ENCODE data around the gene RPL28. TPM values are rescaled to one million over a fixed set of nuclear protein-coding genes. Genes with fewer than 3 reads are reported as not detected.
A peak's percentile ranks its signal among the peaks of the same experiment; 100 is the strongest.

The RPL28 gene
- total and polyA plus RNA-seq, 2 of the 4 experiments (the other 2 are of a cell fraction): 386 to 1,693 TPM

DNA sequence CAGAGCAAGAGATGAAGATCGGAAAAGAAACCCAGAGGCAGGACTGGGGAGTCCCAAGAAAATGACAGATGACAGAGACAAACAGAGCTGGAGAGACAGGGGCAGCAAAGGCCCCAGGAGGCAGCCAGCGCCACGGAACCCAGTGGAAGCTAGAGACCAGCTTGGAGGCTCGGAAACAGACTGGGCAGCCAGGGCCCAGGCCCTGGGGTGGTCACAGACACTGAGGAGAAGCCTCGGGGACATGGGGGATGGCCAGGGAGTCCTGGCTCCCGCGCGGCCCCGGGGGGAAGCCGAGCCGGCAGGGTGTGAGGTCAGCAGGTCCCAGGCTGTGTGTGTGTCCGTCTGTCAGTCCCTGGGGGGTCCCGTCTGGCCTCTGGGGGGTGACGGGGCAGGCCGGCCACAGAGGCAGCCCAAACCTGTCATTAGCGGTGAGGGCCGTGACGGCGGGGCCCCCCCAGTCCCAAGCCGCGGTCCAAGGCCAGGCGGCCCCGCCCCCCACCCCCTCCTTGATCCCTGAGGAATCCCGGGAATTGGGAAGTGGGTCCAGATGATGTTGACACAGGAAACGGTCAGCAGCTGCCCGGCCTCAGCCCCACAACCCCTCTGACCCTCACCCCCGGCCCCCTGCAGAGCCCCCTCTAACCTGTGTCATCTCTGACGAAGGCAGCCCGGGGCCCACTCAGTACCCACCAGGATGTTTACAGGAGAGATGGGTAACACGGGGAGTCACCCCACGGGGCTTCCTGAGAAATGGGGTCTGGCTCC lies 11.6 kb upstream of the RPL28 start:
- Histone ChIP-seq H4K8ac (ENCODE audit: low read depth in 2 of 2, low read length in 2 of 2) (peak overlapping the region; percentile 82 to 86), H3K4me2 (ENCODE audit: low read depth, low read length) (peak overlapping the region; percentile 38), H3K4me1 (ENCODE audit: control insufficient read depth, insufficient read depth, low read length) (peaks cover 36% of the 10 kb centered on the region), H3K36me3 (ENCODE audit: control insufficient read depth, insufficient read depth, low read length) (no peaks in the 10 kb centered on the region), H4K5ac (ENCODE audit: low read depth, low read length) (peak overlapping the region; percentile 98), H3K14ac (replicated peaks; ENCODE audit: low read depth, low read length) (peak overlapping the region; percentile 95), H3K79me1 (ENCODE audit: low read depth in 1 of 2, low read length in 2 of 2) (peaks cover 5 to 26% of the 10 kb centered on the region in 2 experiments; a peak in 3 of 4 replicates), H3K9ac (ENCODE audit: low read depth, low read length) (peak overlapping the region; percentile 58), H2BK5ac (ENCODE audit: low read depth, low read length, poor library complexity, severe bottlenecking) (peak overlapping the region; percentile 96), H2AFZ (replicated peaks; ENCODE audit: low read length, poor library complexity) (peak overlapping the region; percentile 93), H3K4me3 (ENCODE audit: insufficient read depth, low read depth, low read length) (no peak overlapping the region), H3K18ac (ENCODE audit: low read depth, low read length) (peak overlapping the region; percentile 91), H2AK5ac (ENCODE audit: low read depth, low read length) (peak overlapping the region; percentile 98), H3K9me1 (ENCODE audit: insufficient read depth, low read length) (peaks cover 13% of the 10 kb centered on the region; the same call in 1 of the 2 replicates), H3K27me3 (ENCODE audit: control insufficient read depth, insufficient read depth, low read length) (no peaks in the 10 kb centered on the region), H3K27ac (ENCODE audit: insufficient read depth, low read length) (peak overlapping the region; percentile 96), H2AK9ac (replicated peaks; ENCODE audit: low read depth, low read length, poor library complexity) (peak overlapping the region; percentile 95), H3K4ac (ENCODE audit: low read depth, low read length) (peak overlapping the region; percentile 96), H2BK120ac (ENCODE audit: low read depth, low read length) (peak overlapping the region; percentile 91), H3K9me3 (ENCODE audit: control insufficient read depth, insufficient read depth, low read length) (no peaks in the 10 kb centered on the region), H2BK15ac (ENCODE audit: low read depth, low read length) (peak overlapping the region; percentile 69; the same call in 1 of the 3 replicates), H3K23ac (ENCODE audit: low read depth, low read length) (peak overlapping the region; percentile 94), H2BK20ac (ENCODE audit: low read depth, low read length) (peak overlapping the region; percentile 89), H4K20me1 (ENCODE audit: insufficient read depth, low read length) (peaks cover 7% of the 10 kb centered on the region), H4K91ac (ENCODE audit: insufficient read depth, low read depth, low read length) (peak overlapping the region; percentile 98), H3K56ac (ENCODE audit: extremely low read depth, insufficient read depth, low read length) (peak overlapping the region; percentile 72)
- in situ Hi-C loops (cut with MboI; ENCODE audit: low sequenced_read_pairs) (no loop called here), intact Hi-C loops (cut with micrococcal nuclease) (no loop called here), dilution Hi-C loops (cut with HindIII; ENCODE audit: low sequenced_read_pairs, unreplicated experiment) (no loop called here)
- ChIA-PET CTCF (no interaction called here), POLR2A (ENCODE audit: unreplicated experiment) (no interaction called here)
- peak; percentile 12 for ATAC-seq (ENCODE audit: low read depth)
- 6% methylated on average over 12 of the region's 31 CpGs; no CpG with 5 or more reads in 1 of the 2 experiments for WGBS, 2 experiments (ENCODE audit: extremely low coverage in 2 of 2, insufficient read length in 1 of 2)
- TF ChIP-seq FOS (IDR thresholded peaks at IDR 0.05; ENCODE audit: low read depth, low read length) (peak; percentile 34; the same call in 1 of the 2 replicates), CHD1 (IDR thresholded peaks at IDR 0.05; ENCODE audit: low read depth, low read length) (no peak), BHLHE40 (IDR thresholded peaks at IDR 0.05; ENCODE audit: low read depth, low read length) (no peak), RCOR1 (IDR thresholded peaks at IDR 0.05; ENCODE audit: insufficient replicate concordance, low read length) (no peak), RFX5 (IDR thresholded peaks at IDR 0.05; ENCODE audit: low read depth, low read length) (no peak), RAD21 (IDR thresholded peaks at IDR 0.05; ENCODE audit: low read length) (no peak), MXI1 (IDR thresholded peaks at IDR 0.05; ENCODE audit: borderline replicate concordance, low read depth, low read length) (no peak), MAZ (IDR thresholded peaks at IDR 0.05; ENCODE audit: borderline replicate concordance, low read depth, low read length) (peak; percentile 70), MAFK (IDR thresholded peaks at IDR 0.05; ENCODE audit: low read depth, low read length) (no peak), NFE2L2 (IDR thresholded peaks at IDR 0.05; ENCODE audit: low read depth, low read length) (no peak), POLR2A (IDR thresholded peaks at IDR 0.05; ENCODE audit: low read depth, low read length) (no peak)
- TF ChIP-seq, protein P1, sequence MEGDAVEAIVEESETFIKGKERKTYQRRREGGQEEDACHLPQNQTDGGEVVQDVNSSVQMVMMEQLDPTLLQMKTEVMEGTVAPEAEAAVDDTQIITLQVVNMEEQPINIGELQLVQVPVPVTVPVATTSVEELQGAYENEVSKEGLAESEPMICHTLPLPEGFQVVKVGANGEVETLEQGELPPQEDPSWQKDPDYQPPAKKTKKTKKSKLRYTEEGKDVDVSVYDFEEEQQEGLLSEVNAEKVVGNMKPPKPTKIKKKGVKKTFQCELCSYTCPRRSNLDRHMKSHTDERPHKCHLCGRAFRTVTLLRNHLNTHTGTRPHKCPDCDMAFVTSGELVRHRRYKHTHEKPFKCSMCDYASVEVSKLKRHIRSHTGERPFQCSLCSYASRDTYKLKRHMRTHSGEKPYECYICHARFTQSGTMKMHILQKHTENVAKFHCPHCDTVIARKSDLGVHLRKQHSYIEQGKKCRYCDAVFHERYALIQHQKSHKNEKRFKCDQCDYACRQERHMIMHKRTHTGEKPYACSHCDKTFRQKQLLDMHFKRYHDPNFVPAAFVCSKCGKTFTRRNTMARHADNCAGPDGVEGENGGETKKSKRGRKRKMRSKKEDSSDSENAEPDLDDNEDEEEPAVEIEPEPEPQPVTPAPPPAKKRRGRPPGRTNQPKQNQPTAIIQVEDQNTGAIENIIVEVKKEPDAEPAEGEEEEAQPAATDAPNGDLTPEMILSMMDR (conservative IDR thresholded peaks at IDR 0.05; ENCODE audit: low read depth, low read length): no peak
- TF ChIP-seq, protein P2, sequence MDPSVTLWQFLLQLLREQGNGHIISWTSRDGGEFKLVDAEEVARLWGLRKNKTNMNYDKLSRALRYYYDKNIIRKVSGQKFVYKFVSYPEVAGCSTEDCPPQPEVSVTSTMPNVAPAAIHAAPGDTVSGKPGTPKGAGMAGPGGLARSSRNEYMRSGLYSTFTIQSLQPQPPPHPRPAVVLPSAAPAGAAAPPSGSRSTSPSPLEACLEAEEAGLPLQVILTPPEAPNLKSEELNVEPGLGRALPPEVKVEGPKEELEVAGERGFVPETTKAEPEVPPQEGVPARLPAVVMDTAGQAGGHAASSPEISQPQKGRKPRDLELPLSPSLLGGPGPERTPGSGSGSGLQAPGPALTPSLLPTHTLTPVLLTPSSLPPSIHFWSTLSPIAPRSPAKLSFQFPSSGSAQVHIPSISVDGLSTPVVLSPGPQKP (IDR thresholded peaks at IDR 0.05; ENCODE audit: borderline replicate concordance, low read depth, low read length): no peak
- peak; percentile 74 for DNase-seq
- BruUV-seq (replicated peaks): no TSS peak

All from IMR-90 (cell line).